PC-3 (cell line): ENCODE results near the gene MORN1. TPM values are rescaled to one million over a fixed set of nuclear protein-coding genes. Genes with fewer than 3 reads are reported as not detected.
"Not testable (repeated sequence)": the region's sequence is repeated elsewhere in the genome, so short reads cannot be mapped to it uniquely, and the experiment has no call there.

Experiments
- ATAC-seq: fragments of 200-7000 bp; cut with Tn5 transposase; 2 replicates; pipeline ENCODE4 v1.9.1; 2020; ENCODE audit warnings: mild to moderate bottlenecking, moderate library complexity
- BruUV-seq: library from RNA; stranded (reverse); fragments of 400-500 nt; replicated peaks from 2 replicates; lab custom pipeline; 2021; lab: Mats Ljungman, UMichigan
- CTCF ChIA-PET: fragments of 300-600 bp; sonication (Branson Sonifier 250); formaldehyde crosslinking; loops from one replicate; lab custom pipeline; 2022; ENCODE audit warnings: antibody characterized with exemption; lab: Charles Lee
- POLR2A ChIA-PET: fragments of 300-600 bp; sonication (Branson Sonifier 250); formaldehyde crosslinking; loops from one replicate; lab custom pipeline; 2022; ENCODE audit warnings: antibody characterized with exemption; ENCODE audit not compliant: unreplicated experiment; lab: Charles Lee
- DNase-seq: peaks from one replicate; pipeline ENCODE4 v3.0.0-alpha.2; 2015
- H2AFZ ChIP-seq: fragments of 300-600 bp; sonication (generic); 2 replicates; pipeline ENCODE4 v1.6.0; 2016; ENCODE audit warnings: antibody characterized with exemption, low read length
- H3F3A ChIP-seq: fragments of 300-600 bp; sonication (generic); one replicate; pipeline ENCODE4 v1.6.0; 2017; ENCODE audit warnings: antibody characterized with exemption, low read length, control low read depth, mild to moderate bottlenecking; ENCODE audit not compliant: unreplicated experiment
- H3K27ac ChIP-seq: fragments of 300-600 bp; sonication (generic); 2 replicates; pipeline ENCODE4 v1.5.1; 2016; ENCODE audit warnings: mild to moderate bottlenecking, low read length
- H3K27me3 ChIP-seq: fragments of 300-600 bp; sonication (generic); 2 replicates; pipeline ENCODE4 v1.6.1; 2016; ENCODE audit warnings: low read length, mixed read lengths
- H3K36me3 ChIP-seq: fragments of 300-600 bp; sonication (generic); 2 replicates; pipeline ENCODE4 v1.6.1; 2016; ENCODE audit warnings: low read depth, mixed run types, low read length, mixed read lengths
- H3K4me1 ChIP-seq: fragments of 300-600 bp; sonication (generic); 2 replicates; pipeline ENCODE4 v1.5.1; 2016; ENCODE audit warnings: low read length; ENCODE audit not compliant: insufficient read depth
- H3K4me2 ChIP-seq: fragments of 300-600 bp; sonication (generic); 2 replicates; pipeline ENCODE4 v1.6.0; 2016; ENCODE audit warnings: low read length
- H3K4me3 ChIP-seq: fragments of 300-600 bp; sonication (generic); 2 replicates; pipeline ENCODE4 v1.5.1; 2016; ENCODE audit warnings: mild to moderate bottlenecking, low read length, mixed read lengths
- H3K79me2 ChIP-seq: fragments of 300-600 bp; sonication (generic); 2 replicates; pipeline ENCODE4 v1.6.1; 2017; ENCODE audit warnings: low read length, mixed read lengths
- H3K9ac ChIP-seq: fragments of 300-600 bp; sonication (generic); 2 replicates; pipeline ENCODE4 v1.6.0; 2016; ENCODE audit warnings: mild to moderate bottlenecking, low read length
- H3K9me2 ChIP-seq: fragments of 300-600 bp; sonication (generic); replicated peaks from 2 replicates; pipeline ENCODE4 v1.6.1; 2016; ENCODE audit warnings: mixed run types, low read length, mixed read lengths
- H3K9me3 ChIP-seq: fragments of 300-600 bp; sonication (generic); 2 replicates; pipeline ENCODE4 v1.6.1; 2016; ENCODE audit warnings: low read length, mixed read lengths
- H4K20me1 ChIP-seq: fragments of 300-600 bp; sonication (generic); 2 replicates; pipeline ENCODE4 v1.6.1; 2016; ENCODE audit warnings: low read length, mixed read lengths
- CTCF ChIP-seq: fragments of 300-600 bp; sonication (generic); conservative IDR thresholded peaks from 2 replicates; pipeline ENCODE4 v1.5.1; 2017; ENCODE audit warnings: antibody characterized with exemption, low read depth, mild to moderate bottlenecking, low read length
- EZH2 ChIP-seq: fragments of 300-600 bp; sonication (generic); IDR thresholded peaks from one replicate; pipeline ENCODE4 v1.6.1; 2017; ENCODE audit warnings: antibody characterized with exemption, mild to moderate bottlenecking, low read length; ENCODE audit not compliant: unreplicated experiment
- EZH2phosphoT487 ChIP-seq: fragments of 300-600 bp; sonication (generic); IDR thresholded peaks from 2 replicates; pipeline ENCODE4 v1.6.1; 2018; ENCODE audit warnings: mild to moderate bottlenecking, antibody characterized with exemption, low read length, borderline replicate concordance
- intact Hi-C: fragments of 100-400 bp; cut with micrococcal nuclease; formaldehyde crosslinking; loops from 2 replicates; pipeline ENCODE4 v1.9.0; 2023
- total RNA-seq: library from RNA; depleted of rRNA; stranded (reverse); fragments of >200 nt; gene quantifications from 2 replicates; pipeline ENCODE4 v1.2.3, GENCODE V29; 2014

The MORN1 gene
- total RNA-seq, 1 experiment from 2014 or later = 11.2 TPM

GRCh38 chr1:2297246-2298011 lies 93.9 kb downstream of the MORN1 start:
- Histone ChIP-seq H3K4me2 (no peak overlapping the region), H2AFZ (no peak overlapping the region), H3K9me2 (no peaks in the 10 kb centered on the region), H3K9ac (no peak overlapping the region), H3K9me3 (no peaks in the 10 kb centered on the region), H3K27me3 (no peaks in the 10 kb centered on the region), H3K27ac (no peak overlapping the region), H3K4me3 (no peak overlapping the region), H4K20me1 (peaks cover 45% of the 10 kb centered on the region), H3F3A (no peaks in the 10 kb centered on the region), H3K79me2 (peaks cover 100% of the 10 kb centered on the region), H3K36me3 (no peaks in the 10 kb centered on the region), H3K4me1 (no peaks in the 10 kb centered on the region)
- POLR2A ChIA-PET = no interaction called here
- TF ChIP-seq EZH2phosphoT487 (no peak), CTCF (no peak), EZH2 (no peak)
- no TSS peak for BruUV-seq
- intact Hi-C loops = no loop called here
- ATAC-seq = no peak
- no peak for DNase-seq
- CTCF ChIA-PET = no interaction called here

- ATAC-seq (no peak), DNase-seq (no peak)
- no TSS peak for BruUV-seq
- CTCF ChIA-PET = no interaction called here
- TF ChIP-seq EZH2phosphoT487 = no peak
- no peak for TF ChIP-seq CTCF
- no peak for TF ChIP-seq EZH2
- H3K9me3 ChIP-seq = no peaks in the 10 kb centered on the region
- H3K4me1 ChIP-seq = no peaks in the 10 kb centered on the region
- H3K4me3 ChIP-seq = no peak overlapping the region
- no peaks in the 10 kb centered on the region for H3K9me2 ChIP-seq
- no peak overlapping the region for H3K9ac ChIP-seq
- no peaks in the 10 kb centered on the region for H3K36me3 ChIP-seq
- no peaks in the 10 kb centered on the region for H3K27me3 ChIP-seq
- no peak overlapping the region for H2AFZ ChIP-seq
- POLR2A ChIA-PET = no interaction called here
- no peaks in the 10 kb centered on the region for H3F3A ChIP-seq
- H4K20me1 ChIP-seq = peaks cover 52% of the 10 kb centered on the region
- peaks cover 100% of the 10 kb centered on the region for H3K79me2 ChIP-seq
- H3K27ac ChIP-seq = no peak overlapping the region
- intact Hi-C loops = no loop called here
- no peak overlapping the region for H3K4me2 ChIP-seq
Observed at GRCh38 chr1:2296614-2297013, 94.7 kb downstream of the MORN1 start.

- not testable (repeated sequence) for BruUV-seq
Observed at GRCh38 chr1:2296211-2296610, 95.1 kb downstream of the MORN1 start.

More at GRCh38 chr1:2296211-2296610, 95.1 kb downstream of the MORN1 start:
- H3K9ac ChIP-seq, H3F3A ChIP-seq, H3K9me2 ChIP-seq, POLR2A ChIA-PET, H3K27me3 ChIP-seq, H3K27ac ChIP-seq, H3K4me3 ChIP-seq, H3K4me2 ChIP-seq, H3K4me1 ChIP-seq, H3K36me3 ChIP-seq, DNase-seq, H3K9me3 ChIP-seq, CTCF ChIA-PET, ATAC-seq, H2AFZ ChIP-seq, intact Hi-C loops: not testable (repeated sequence)
- Histone ChIP-seq H4K20me1 (peaks cover 52% of the 10 kb centered on the region), H3K79me2 (peaks cover 100% of the 10 kb centered on the region)
